Activated CD4-positive, alpha-beta T cell treated with anti-CD3 and anti-CD28 coated beads, Interleukin-2, amount 50 U/mL, for 16 hours (primary cell): ENCODE results near the gene CEACAM8.
"Not testable (repeated sequence)": the region's sequence is repeated elsewhere in the genome, so short reads cannot be mapped to it uniquely, and the experiment has no call there.

Source experiments
- DNase-seq: peaks from one replicate; pipeline ENCODE4 v3.0.0-alpha.2; 2020

CEACAM8 gene

GRCh38 chr19:42540071-42540553, 54.6 kb downstream of the CEACAM8 start:
- no peak for DNase-seq

- DNase-seq = no peak
Observed at GRCh38 chr19:42538841-42539709, 55.6 kb downstream of the CEACAM8 start.

GRCh38 chr19:42535276-42535675, 59.4 kb downstream of the CEACAM8 start:
- DNase-seq = not testable (repeated sequence)

GRCh38 chr19:42534391-42534790, 60.3 kb downstream of the CEACAM8 start:
- no peak for DNase-seq

- DNase-seq = no peak
Observed at GRCh38 chr19:42532891-42533290, 61.8 kb downstream of the CEACAM8 start.

GRCh38 chr19:42531313-42531712, 63.4 kb downstream of the CEACAM8 start:
- no peak for DNase-seq
